Astrocyte of the hippocampus (primary cell): ENCODE data around the gene CSH2.

ENCODE experiments used
- DNase-seq: peaks from one replicate; pipeline ENCODE4 v3.0.0; 2011; ENCODE audit warnings: low read depth, low spot score

Gene CSH2

DNA sequence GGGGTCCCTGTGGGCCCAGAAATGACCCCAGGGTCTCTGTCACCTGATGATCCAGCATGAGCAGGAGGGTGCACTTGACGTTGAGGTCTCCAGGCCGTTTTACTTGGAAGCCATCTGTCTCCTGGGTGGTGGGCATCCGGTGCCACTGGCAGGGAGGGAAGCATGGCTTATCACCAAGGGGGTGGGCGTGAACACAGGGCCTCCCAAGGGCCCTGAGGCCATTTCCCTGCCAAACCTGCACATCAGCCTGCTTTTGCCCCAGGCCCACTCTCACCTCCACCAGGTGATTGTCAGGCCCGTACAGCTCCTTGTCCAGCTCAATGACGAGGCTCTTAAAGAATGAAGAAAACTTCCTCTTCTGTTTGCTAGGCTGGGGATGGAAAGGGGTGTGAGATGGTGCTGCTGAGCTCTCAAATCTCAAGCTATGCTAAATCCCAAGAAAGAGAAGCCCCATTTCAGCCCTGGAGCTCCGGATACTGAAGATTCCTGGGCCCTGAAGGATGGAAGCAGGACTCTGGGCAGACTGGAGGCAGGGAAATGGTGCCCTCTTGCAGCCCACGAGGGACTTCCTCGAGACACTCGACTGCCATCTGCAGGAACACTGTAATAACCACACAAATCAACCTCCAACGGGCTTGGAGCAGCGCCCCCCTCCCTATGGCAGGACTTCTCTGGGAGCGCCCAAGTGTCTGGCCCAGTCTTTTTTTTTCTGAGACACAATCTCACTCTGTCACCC is 38.9 kb downstream of the CSH2 start:
- DNase-seq = peak; percentile 84

DNA sequence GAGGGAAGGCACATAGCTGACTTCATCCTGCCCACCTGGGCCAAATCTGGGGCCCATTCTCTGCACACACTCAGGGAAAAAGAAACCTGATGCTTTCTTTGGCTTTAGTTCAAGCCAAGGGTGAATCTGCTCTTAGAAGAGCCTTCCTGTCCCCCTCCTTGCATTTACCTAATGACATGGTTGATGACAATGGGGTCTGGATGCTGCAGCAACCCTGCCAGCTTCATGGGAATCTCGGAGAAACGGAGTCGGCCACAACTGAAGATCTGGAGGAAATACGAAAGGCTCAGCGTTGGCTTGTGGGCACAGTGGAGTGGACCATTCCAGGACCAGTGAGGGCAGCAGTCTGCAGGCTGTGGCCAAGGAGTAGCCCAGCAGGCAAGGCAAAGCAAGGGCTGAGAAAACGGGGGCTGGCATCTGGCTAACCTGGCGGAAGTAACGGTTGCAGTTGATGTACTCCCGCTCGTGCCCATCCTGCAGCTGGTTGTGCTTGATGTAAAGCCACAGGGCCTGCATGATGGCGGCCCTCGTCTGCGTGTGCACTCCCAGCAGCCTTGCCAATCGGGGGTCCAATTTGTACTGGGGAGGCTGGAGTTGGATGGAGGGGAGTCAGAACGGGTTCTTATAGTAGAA is 39.6 kb downstream of the CSH2 start:
- DNase-seq = no peak

DNA sequence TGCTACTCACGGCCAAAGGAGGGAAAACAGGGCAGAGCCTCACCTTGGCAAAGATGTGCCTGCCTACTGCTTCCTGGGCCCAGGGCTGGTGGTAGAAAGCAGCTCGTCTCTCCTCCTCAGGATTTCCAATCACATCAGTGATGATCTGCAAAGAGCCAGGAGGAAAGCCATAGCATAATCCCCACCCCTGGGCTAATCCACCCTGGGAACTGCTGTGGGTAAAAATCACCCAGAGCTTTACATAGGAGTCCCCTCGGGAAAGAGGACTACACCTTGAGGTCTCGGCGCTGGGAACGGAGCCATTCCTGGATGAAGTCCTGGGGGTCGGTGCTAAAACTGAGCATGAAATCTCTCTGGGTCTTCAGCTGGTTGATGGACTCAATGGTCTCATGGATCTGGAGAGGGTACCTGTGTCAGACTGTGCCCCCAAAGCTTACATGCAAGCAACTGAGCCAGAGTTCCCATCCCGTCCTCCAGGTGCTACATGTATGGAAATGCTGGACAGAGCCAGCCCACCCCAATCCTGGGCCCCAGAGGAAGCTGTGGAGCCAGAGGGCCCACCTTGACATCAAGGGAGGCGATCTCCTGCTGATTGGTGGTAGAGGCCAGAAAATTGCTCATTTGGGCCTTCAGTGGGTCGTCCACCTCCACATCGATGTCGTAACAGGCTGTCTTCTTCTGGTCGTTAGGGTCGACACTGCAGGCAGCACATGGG is 40.3 kb downstream of the CSH2 start:
- no peak for DNase-seq

DNA sequence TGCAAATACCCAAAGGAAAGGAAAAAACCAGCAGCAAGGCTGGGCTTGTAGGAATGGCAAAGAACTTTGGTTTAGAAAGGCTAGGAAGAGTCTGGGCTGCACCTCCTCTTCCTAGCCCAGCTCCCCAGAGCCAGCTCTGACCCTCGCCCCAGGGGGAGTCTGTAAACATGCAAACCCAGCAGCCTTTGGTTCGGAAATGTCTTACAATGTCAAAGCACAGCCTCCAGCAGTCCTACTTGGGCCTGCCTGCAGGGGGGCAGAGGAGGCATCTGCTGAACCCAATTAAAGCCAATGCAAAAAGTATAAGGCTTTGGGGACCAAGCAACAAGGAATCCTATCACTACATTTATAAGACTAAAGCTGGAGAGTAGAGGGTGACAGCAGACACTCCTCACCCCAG is 41.0 kb downstream of the CSH2 start:
- no peak for DNase-seq

DNA sequence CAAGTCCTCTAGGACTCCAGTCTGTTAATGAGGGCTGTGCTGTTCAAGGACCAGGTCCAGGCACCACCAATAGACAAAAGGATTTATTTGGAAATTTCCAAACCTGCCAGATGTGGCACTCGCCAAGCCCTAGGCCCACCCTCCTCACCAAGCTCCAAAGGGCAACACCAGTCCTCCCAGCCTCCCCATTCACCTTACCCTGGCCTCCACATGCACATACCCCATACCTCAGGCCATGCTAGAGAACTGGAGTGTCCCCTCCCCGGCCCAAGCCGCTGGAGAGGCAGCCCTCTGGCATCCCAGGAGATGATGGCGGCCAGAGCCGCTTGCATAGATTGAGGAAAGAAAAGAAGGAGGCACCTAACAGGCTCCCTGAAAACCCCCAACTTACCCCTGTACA is 41.5 kb downstream of the CSH2 start:
- no peak for DNase-seq

DNA sequence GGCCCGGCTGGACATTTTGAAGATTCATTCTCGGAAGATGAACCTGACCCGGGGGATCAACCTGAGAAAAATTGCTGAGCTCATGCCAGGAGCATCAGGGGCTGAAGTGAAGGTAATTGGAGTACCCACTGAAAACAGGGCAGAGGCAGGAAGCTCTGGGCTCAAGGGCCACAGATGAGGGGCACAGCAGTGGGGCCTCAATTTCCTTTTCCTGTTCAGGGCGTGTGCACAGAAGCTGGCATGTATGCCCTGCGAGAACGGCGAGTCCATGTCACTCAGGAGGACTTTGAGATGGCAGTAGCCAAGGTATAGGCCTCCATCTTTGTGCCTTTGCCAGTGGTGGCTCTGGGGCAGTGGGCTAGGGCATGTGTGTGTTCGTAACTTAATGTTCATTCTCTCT is 42.0 kb downstream of the CSH2 start:
- no peak for DNase-seq

DNA sequence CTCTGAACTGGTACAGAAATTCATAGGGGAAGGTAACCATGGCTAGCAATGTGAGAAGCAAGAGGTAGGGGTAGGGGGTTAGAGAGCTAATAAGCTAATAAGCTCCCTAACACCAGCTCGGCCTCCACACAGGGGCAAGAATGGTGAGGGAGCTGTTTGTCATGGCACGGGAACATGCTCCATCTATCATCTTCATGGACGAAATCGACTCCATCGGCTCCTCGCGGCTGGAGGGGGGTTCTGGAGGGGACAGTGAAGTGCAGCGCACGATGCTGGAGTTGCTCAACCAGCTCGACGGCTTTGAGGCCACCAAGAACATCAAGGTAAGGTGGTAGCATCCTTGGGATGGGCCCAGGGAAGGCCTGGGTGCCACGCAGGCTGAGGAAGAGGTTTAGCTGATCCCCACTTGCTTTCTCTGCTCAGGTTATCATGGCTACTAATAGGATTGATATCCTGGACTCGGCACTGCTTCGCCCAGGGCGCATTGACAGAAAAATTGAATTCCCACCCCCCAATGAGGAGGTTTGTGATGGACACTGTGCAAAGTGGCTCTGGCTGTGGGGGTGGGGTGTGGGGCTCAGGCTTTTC is 42.5 kb downstream of the CSH2 start:
- no peak for DNase-seq

DNA sequence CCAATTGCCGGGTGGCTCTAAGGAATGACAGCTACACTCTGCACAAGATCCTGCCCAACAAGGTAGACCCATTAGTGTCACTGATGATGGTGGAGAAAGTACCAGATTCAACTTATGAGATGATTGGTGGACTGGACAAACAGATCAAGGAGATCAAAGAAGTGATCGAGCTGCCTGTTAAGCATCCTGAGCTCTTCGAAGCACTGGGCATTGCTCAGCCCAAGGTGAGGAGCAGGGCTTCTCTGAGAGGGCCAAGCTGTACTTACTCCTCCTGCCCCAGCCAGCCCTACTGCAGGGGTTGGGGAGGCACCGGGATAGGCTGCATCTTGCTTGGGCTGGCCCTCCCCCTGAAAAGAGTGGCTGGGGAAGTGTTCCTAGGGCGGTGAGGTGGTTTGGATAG is 43.2 kb downstream of the CSH2 start:
- DNase-seq = no peak

DNA sequence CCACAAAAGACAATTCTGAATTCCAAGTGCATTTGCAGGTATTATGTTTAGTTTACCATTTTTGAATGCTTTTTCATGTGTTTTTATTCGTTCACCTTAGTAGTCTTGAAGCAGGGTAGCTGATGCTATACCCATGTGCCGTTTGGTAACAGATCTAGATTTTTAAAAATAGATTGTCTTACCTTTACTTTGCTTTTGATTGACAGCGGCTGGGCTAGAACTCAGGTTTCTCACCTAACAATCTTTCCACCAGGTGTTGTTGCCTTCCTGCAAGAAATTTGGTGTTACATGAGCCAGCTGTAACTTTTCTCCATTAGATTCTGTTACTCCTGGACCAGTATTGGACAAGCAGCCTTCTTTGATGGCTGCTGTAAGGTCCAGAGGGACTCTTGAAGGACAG is 44.5 kb downstream of the CSH2 start:
- no peak for DNase-seq

DNA sequence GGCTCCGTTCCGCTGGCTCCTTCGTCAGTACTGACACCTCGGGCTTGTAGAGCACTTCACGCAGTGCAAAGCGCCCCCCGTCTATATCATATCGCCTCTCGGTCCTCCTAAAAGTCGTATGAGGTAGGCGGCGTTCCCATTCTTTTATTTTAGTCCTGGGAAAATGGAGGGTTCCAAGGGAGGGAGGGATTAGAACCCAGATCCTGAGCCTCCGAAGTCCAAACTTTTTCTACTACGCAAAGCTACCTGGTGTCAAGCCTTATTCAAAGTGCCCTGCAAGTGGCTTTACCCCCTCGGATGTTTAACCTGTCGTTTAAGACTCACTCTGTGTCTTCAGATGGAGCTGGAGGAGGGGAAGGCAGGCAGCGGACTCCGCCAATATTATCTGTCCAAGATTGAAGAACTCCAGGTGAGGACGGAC is 45.7 kb downstream of the CSH2 start:
- DNase-seq = no peak

DNA sequence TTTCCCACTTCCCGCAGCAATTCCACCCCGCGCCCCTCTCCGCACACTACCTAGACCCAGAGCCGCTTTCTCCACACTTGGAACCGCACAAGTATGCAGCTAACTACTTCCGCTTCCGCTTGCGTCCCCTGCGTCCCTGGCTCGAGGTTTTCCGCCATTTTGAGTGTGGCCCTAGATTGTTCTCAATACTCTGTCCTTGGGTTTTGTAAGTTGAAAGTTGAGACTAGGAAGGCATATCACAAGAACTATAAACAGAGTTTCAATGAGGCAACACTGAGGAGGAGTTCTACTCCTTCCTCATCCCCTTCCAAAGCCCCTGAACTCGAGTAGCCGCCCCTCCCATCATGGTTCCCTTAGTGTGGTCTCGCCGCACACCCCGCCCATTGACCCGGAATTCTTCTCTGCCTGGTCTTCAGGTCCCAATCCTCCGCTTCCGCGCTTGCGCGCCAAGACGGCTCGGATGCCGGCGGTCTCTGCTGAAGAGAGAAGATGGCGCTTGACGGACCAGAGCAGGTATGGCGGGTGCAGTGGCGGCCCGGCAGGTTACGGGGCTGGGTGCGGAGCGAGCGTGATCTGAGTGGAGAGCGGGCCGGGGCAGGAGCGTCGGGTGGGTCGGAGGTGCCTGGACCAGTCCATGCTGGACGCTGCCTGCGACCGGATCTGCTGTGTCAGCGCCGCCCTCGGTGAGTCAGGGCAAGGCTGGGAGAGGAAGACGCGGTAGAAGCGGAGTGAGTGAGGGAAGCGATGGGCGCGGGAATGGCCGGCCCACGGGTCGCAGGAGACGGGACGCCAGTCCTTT is 46.3 kb downstream of the CSH2 start, which contains the start of the genes FTSJ3 and PSMC5:
TSS of gene FTSJ3 (minus strand) at position 662 of the 799 bp plus-strand sequence. CDS start 761 bp downstream, outside the sequence.
TSS of gene PSMC5 (plus strand) at position 430 of the 799 bp plus-strand sequence. CDS start at position 490, 60 bp downstream.
- peak; percentile 98 for DNase-seq

DNA sequence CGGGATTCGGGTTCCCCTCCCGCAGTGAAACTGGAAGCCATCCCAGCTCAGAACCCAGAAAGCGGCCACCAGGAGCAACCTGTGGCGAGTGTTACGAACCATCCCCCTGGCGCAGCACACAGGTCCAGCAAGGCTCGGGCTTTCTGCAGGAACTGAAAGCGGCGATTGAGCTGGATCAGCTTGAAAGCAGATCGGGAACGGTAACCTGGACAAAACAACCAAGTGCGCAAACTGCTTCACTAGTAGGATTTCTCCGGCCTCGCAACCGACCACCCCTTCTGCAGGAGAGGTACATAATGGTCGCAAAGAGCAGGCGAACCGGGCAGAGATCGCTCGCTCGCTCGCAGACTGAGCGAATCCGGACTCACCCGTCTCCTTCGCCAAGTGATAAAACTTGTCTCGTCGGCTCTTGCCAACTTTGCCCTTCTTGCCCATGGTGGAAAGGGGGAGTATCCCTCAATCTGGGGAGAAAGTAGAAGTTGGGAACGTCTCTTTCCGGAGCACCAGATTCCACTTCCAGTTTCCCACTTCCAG is 46.9 kb downstream of the CSH2 start:
- DNase-seq = peak; percentile 67

DNA sequence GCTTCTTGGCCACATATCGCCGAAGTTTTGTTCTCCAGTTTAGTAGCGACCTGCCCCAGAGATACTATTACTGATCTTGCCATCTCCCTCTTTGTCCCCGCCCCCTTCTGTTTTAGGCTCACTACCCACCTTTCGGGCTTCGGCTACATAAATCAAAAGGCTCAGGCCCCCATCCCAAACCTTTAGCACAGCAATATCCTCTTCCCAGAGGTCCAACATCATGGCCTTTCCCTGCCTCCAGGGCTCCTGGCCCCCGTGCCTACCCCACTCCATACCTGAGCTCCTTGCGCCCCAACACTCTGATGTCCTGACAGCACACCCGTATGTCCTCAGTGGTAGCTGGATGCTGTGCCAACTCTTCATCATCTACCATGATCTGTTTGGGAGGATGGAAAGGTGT is 49.1 kb downstream of the CSH2 start:
- DNase-seq = no peak

DNA sequence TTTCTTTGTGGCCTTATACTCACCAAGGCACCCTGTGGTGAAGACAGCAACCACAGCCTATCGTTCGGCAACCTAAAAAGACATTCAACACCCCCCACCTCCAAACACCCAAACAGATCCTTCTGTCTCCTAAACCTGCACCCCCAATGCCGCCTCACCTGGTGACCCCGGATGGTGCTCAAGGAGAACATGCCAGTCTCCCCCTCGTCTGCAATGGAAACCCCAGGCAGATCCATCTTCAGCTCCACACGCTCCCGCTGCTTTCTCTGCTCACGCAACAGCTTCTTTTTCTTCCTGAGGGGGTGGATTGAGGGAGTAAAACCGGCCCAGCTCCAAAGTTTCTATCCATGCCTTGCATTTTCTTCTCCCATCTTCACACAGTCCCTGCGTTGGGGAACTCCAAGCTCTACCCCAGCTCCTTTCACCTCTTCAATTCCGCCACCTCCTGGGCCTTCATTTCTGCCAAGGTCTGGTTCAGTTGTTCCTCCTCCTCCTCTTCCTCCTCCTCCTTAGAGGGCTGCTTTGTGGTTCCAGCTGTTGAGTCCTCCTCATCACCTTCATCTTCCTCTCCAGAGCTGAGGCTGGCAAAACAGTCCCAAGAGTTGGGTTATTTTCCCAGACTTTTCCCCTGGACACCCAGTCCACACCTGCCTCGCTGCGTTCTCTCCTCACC is 49.7 kb downstream of the CSH2 start:
- no peak for DNase-seq

DNA sequence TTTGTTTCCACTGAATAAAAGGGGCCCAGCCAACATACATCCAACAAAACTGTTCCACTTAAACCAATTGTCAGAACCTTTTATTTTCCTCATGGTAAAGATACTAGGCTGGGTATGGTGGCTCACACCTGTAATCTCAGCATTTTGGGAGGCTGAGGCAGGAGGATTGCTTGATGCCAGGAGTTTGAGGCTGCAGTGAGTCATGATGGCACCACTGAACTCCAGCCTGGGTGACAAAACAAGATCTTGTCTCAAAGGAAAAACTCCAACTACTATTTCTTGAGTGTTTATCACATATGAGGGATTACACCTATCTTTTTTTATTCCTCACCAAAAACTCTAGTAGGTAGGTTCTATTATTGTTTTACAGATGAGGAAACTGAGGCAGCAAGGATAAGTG is 50.9 kb downstream of the CSH2 start:
- no peak for DNase-seq
